NCI-H2196 treated with DMSO at 0.1 percent for 48 hours (cell line): Measurements from ENCODE around the gene TEX101.
"Not testable (repeated sequence)": the region's sequence is repeated elsewhere in the genome, so short reads cannot be mapped to it uniquely, and the experiment has no call there.

Source experiments
- DNase-seq: peaks from one replicate; lab custom pipeline; 2025; ENCODE audit not compliant: unreplicated experiment; lab: John Stamatoyannopoulos, UW

Gene TEX101, protein sequence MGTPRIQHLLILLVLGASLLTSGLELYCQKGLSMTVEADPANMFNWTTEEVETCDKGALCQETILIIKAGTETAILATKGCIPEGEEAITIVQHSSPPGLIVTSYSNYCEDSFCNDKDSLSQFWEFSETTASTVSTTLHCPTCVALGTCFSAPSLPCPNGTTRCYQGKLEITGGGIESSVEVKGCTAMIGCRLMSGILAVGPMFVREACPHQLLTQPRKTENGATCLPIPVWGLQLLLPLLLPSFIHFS

DNA sequence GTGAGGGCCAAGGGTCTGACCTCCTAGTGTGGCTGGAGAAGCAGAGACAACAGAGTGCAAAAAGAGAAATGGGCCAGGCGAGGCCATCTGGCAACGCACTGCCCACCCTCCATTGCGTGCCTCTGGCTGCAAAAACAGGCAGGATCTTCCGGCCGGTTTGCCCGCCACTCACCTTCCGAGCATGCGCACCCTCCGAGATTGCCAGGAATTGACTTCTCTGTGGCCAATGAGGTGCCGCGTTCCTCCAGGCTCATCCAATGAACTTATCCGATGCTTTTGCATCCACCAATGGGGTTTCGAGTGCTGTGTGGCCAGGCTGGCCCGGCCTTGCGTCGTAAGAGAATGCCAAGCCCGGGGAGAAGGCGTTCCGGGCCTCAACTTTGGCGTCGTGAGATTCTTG, at the start of gene TEX101:
Gene TEX101, plus strand, starts transcription at position 337 of the 400 bp plus-strand sequence. CDS start 1,030 bp downstream, outside the sequence.
- DNase-seq = no peak

DNA sequence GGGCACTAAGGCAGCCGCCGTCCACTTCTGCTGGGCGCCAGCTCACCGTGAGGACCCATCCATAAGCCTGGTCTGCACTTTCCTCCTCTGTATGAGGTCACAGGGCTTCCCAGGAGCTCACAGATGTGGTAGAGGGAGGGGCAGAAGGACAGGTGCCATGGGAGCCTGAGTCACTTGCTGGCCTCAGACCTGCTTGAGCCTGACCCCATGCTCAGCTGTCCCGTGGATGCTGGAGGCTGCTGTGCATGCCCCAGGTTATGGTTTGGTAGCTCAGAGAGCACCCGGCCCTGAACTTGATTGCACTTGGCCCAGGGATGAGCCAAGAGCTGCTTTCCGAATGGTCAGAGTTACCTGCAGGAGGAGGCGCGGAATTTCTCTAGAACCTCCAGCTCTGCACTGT, 49.0 kb upstream of the TEX101 start:
- not testable (repeated sequence) for DNase-seq

DNA sequence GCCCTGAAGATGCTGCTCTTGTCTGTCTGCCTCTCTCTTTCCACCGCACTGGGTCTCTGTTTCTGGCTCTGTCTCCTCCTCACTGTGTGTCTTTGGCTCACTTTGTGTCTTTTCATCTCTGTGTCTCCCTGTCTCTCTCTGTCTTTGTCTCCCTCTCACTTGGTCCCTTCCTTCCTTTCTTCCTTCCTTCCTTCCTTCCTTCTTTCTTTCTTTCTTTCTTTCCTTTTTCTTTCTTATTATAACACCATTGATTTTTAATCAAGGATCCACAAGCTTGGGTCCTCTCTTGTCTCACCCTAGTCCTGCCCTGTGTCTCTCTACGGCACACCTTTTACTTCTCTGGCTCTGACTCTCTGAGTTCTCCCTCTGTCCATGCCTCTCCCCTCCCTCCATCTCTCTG, 46.9 kb upstream of the TEX101 start:
- DNase-seq = no peak

DNA sequence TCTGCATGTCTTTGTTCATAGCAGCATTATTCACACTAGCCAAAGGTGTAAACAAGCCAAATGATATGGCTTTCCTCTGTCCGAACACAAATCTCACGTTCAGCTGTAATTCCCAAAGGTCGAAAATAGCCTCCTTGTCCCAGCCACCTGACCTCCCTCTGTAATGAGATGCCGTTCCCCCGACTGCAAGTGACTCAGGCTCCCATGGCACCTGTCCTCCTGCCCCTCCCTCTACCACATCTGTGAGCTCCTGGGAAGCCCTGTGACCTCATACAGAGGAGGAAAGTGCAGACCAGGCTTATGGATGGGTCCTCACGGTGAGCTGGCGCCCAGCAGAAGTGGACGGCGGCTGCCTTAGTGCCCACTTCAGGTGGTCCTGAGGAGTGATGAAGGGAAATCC, 45.8 kb upstream of the TEX101 start:
- peak; percentile 32 for DNase-seq

DNA sequence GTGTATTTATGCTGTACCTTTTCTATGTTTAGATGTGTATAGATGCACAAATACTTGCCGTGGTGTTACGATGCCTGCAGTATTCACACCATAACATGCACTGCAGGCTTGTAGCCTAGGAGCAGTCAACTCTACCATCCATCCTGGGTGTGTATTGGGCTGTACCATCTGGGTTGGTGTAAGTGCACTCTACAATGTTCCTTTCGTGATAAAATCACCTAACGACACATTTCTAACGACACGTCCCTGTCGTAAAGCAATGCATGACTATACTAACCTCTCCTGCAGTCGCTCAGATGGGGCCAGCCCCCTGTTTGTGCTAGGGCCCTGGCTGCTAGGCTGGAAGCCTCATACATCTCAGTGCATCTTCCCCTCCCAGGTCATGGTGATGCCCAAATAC, 42.8 kb upstream of the TEX101 start:
- no peak for DNase-seq

DNA sequence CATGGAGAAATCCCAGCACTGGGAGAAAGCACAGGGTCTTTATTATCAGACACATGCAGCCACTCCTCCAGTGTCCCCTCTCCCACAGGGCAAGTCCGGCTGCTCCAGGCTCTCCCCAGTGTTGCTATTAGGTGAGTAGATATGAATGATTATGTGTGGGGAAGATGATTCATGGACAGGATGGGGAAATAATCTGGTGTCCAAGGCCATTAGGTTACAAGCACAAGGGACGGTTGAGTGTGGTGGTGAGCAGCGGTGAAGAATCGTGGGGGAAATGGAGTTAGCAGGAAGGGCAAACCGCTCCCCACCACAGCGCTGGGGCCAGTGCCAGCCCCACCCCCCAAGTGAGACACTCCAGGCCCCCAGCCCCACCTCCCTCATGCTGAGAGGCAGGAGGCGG, 42.2 kb upstream of the TEX101 start:
- no peak for DNase-seq

DNA sequence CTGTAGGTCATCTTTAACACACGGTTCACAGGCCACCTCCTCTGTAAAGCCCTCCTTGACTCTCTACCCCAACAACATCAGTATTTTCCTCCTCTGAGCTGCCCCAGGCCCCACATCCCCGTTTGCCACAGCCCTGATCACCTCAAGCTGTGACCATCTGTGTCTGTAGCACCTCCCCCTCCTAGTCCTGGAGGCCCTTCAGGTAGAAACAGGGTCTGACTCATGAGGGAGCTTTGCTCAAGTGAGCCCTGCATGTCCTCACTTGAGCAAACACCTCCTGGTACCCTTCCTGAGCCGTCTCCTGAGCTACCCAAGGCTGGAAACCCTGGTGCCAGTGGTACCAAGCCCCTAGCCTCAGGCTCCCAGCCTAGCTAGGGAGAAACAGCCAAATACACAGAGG, 37.1 kb upstream of the TEX101 start:
- DNase-seq = not testable (repeated sequence)

DNA sequence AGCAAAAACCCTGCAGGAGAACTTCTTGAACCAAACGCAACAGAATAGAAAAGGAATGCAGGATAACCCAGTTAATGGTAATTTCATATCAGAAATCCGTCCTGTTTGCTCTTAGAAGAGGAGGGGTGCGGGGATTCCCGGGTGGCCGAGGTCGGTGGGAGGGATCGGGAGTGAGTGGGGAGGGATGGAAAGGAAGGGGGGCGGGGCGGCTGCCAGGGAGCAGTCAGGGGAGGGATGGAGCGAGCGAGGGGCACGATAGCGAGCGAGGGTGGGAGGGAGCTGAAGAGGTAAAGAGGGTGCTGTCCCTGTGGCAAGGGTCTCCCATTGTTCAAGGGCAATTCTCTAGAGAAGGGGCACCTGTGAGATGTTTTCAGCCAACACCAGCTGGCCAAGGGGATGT, 34.7 kb upstream of the TEX101 start:
- DNase-seq = no peak

DNA sequence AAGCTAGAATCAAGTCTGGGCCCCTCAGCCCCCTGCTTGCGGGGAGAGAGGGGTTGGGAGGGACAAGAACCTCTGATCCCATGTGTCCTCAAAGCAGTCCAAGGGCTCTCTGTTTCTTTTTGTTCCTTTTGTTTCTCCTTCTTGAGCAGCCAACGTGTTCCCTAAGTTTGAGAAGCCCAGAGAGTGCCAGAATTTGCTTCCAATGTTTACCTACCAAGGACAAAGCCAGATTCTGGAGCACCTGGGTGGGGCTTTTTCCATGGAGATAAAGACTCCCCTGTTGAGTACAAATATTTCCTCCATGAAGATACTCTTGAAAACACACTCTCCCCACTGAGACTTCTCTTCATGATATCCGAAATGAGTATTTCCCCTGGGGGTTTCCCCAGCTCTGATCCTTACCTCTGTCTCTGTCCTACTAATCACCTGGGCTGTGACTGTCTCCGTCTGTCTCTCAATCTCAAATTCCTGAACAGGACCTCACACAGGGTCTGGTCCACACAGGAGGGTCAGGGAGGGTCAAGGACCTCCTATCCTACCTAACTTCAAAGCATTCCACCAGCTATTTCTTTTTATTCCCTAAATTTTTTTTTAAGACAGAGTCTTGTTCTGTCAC, 33.8 kb upstream of the TEX101 start:
- DNase-seq = no peak

DNA sequence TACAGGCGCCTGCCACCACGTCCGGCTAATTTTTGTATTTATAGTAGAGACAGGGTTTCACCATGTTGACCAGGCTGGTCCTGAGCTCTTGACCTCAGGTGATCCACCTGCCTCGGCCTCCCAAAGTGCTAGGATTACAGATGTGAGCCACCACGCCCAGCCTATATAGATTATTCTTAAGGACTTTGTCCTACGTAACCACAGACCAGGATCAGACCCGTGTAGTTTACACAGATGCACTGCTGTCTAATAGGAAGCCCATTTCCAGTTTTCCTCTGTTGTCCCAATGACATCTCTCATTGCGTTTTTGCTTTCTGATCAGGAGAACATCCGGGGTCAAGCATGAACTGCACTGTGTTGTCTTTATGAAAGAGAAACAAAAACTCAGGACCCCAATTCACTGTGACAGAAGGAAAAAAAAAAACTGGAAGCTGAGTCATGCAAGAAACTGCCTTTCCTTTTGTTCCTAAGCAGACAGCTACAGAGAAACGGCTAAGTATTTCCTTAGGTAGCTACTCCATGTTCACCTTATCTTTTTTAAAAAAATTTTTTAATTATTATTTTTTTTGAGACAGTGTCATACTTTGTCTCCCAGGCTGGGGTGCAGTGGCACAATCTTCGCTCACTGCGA, 32.0 kb upstream of the TEX101 start:
- not testable (repeated sequence) for DNase-seq

DNA sequence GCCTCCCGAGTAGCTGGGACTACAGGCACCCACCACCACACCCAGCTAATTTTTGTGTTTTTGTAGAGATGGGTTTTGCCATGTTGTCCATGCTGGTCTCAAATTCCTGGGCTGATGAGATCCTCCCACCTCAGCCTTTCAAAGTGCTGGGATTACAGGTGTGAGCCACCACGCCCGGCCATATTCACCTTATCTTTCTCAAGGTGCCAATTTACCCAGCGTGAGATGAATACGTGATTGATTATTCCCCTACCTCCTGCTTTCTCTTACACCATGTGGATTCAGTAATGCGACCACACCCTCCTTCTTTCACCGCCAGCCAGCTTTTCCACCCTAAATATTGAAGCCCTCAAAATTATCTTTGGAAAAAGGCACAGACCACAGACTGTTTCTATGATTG, 31.4 kb upstream of the TEX101 start:
- DNase-seq = not testable (repeated sequence)

DNA sequence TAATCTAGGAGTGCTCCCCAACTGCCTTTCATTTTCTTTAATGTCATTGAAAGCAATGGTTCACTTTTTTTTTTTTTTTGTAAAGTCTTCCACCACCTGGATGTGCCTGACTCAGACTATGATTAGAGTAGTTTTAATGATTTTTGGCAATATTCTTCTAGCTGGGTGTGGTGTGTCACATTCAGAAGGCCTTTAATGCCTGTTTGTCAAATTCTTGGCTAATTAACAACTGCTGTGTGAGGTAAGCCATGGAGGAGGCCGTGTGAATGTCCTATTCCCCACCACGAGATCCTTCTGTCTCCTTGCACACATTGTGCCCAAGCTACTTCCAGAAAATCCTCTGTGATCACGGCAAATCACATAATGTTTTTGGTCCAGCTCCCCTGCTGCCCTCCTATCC, 30.9 kb upstream of the TEX101 start:
- not testable (repeated sequence) for DNase-seq

DNA sequence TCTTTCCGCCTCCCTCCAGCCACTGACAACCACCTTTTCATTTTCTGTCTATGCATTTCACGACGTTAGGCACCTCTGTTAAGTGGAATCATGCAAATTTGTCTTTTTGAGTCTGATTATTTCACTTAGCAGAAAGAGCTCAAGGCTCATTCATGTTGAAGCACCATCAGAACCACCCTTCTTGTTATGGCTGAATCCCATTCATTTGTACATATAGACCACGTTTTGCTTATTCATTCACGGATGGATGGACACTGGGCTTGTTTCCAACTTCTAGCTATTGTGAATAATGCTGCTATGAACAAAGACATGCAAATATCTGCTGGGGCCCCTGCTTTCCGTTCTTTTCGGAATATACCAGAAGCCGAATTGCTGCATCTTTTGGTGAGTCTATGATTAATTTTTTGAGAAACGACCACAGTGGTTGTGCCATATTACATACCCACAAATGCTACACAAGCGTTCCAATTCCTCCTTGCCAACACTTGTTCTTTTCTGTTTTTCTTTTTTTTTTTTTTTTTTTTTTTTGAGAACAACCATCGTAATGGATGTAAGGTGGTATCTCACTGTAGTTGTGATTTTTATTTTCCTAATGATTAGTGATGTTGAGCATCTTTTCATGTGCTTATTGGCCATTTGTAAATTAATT, 23.7 kb upstream of the TEX101 start:
- peak; percentile 57 for DNase-seq

DNA sequence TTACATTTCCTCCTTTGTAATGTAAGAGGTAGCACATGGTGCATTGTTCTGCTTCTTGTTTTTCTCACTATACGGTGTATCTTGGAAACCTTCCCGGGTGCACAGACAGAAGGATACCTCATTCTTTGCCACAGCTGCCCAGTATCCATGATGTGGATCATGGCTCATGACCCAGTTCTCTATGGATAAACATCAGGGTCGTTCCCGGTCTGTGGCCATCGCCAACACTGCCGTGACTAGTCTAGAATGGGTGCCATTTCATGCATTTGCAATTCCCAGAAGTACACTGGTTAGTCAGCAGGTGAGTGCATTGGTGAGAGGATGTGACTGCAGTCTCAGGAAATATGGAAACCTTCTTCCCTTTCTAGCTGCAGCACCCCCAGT, 23.1 kb upstream of the TEX101 start:
- peak; percentile 23 for DNase-seq

DNA sequence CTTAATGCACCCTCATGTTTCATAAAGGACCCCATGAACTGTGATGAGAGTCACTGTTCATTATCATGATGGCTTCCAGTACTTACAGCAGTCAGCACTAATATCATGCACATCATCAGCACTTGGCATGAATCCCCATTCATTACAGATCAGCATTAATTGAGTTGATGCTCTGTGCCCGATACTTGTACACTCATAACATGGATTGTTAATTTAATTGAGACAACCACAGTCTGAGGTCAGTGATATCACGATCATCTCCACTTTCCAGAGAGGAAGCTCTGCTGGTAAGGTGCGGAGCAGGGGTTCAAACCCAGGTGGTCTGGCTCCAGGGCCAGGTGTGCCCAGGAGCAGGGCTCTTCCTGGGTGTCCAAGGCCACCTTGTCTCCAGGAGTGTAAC, 21.2 kb upstream of the TEX101 start:
- not testable (repeated sequence) for DNase-seq

DNA sequence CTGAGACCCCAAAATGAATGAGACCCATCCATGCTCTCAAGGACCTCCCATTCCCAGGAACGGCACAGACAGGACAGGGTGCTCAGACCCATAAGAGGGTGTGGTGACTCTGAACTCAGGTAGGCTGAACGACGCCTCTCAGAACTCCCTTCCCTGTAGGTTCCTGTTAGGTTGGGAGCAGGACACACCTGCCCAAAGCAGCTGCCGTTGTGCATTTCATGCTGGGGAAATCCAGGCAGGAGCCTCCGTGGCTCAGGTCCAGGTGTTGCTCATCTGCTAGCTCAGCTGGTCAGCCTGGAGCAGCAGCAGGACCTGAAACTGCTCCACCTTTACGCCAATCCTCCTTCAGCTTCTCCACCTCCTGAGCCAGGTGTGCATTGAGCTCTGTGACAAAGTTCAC, 19.1 kb upstream of the TEX101 start:
- peak; percentile 49 for DNase-seq

DNA sequence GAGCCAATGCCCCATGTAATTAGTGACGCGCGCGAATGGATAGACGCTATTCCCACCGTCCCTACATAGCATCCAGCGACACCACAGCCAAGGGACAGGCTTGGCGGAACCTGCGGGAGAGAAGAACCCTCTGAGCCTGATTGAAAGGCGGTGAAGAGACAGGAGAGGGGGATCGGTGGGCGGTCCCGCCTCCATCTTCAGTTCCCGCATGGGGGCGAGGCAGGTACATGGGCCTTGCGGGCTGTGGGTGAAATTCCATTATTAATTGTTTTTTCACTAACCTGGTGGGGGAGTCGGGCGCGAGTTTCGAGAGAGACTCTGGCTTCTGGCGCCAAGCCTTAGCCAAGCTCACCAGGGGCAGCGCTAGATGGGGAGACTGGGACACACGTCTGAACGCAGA, 8.4 kb upstream of the TEX101 start:
- DNase-seq = no peak

DNA sequence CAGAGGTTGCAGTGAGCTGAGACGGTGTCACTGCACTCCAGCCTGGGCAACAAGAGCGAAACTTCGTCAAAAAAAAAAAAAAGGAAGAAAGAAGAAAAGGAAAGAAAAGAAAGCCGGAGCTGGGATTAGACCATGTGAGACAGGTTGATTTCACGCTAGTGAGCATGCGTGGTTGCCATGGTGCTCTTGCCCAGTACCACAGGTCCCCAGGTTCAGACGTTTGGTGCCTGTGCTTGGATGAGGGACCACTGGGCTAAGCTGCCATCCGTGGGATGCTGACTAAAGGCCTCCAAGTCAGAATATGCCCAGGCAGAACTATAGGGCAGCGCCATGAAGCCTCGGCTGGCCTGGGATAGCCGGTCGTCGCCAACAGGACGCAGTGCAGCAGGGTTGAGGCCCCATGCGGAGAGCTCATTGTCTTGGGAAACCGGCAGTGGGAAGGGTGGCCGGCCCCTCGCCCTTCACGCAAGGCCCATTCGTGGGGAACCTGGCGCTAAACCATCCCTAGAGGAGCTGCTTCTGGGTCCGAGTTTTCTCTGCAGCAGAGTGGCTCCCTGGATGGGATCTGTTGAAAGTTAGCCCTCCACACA, 7.2 kb upstream of the TEX101 start:
- DNase-seq = no peak

DNA sequence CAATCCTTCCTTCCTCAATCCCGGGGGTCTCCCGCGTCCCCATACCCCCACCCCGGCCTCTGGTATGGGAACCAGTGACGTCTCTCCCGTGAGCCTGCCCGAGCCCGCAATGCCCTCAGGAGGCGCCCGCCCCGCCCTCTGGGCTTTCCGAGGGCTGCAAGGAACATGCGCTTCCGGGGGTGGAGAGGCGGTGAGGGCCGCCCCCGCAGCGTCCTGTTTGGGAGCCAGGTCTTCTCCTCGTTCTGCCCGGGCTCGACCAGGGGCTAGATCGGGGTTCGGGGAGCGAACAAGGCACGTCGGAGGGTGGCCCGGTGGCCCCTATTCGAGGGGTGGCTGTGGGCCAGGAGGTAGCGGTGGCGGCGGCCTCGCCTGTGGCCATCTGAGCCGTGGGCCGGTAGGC, 6.6 kb upstream of the TEX101 start:
- no peak for DNase-seq

DNA sequence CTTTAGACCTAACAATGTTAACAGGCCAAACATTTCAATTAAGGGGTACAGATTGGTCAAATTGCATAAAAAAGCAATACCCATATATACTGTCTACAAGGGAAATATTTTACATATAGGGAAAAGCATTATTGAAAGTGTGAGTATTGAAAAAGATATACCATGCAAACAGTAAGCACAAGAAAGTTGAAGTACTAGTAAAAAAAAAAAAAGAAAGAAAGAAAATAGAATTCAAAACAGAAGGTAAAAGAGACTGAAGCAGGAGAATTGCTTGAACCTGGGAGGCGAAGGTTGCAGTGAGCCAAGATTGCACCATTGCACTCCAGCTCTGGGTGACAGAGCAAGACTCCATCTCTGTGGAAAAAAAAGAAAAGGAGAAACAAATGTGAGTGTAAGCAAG, 5.3 kb upstream of the TEX101 start:
- no peak for DNase-seq

DNA sequence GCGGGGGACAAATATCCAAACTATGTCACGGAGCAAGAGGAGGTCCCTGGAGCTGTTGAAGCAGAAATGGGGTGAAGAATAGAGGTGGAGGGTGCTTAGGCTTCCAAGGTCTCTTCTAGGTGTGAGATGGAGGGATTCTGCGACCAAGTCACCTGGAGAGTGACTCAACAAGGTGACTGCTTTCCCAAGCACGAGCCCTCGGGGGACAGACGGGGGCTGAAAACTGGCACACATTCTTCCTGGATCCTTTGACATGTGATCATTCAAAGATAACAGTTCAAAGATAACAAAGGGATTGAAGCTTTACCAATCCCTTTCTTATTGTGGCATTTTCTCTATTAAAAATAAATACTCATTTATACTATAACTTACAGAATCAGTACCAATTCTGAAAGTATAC, 2.2 kb upstream of the TEX101 start:
- DNase-seq = no peak
